Measurements from ENCODE around the gene SIRT3. TPM values are rescaled to one million over a fixed set of nuclear protein-coding genes. Genes with fewer than 3 reads are reported as not detected.

Gene SIRT3
- total and polyA plus RNA-seq, 11 donors, result 21.2 to 46.5 (median 27.3) TPM

- Histone ChIP-seq H3K27me3 (no peaks in the 10 kb centered on the region), H3K9me3 (no peaks in the 10 kb centered on the region), H3K4me1 (no peaks in the 10 kb centered on the region), H3K4me3 (no peak overlapping the region), H3K36me3 (peaks cover 5 to 80% (median 77%) of the 10 kb centered on the region in 9 donors), H3K27ac (no peak overlapping the region)
- ATAC-seq, result peak; percentile 33 to 84 (median 77)
- TF ChIP-seq CTCF (IDR thresholded peaks at IDR 0.05) (peak; percentile 40 to 69 (median 56)), POLR2A (IDR thresholded peaks at IDR 0.05) (no peak)
- 77 to 85% (median 80%) methylated on average over 10 of the region's 10 CpGs for WGBS, 4 donors
- peak; percentile 39 to 75 (median 54) for DNase-seq
- intact Hi-C loops (cut with DNase I), result loop anchor here in 3 of 10 donors (5.0 to 10.0 kb wide), 3 partner anchors 41 to 124 kb away; no protein-coding TSS in a partner anchor
These were observed 14.7 kb upstream of the SIRT3 start for GRCh38 chr11:250740-251299.

DNA sequence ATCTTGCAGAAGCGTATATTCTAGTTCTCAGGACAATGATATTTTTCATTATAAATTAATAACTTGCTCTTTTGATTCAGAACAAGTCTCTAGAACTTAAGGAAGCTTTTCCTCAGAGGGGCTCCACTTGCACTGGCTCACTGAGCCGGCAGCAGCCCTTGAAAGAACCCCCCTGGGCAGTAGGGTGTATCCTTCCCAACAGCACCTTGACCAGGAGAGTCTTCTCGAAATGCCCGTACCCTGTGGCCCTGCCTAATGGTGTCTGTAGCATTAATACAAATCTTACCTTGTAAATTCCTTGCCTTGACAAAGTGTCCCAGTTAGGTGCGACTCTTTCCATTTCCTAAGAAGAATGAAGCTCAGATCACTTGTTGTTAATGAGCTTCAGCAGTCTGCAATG, 14.1 kb upstream of the SIRT3 start:
- no peak overlapping the region for H3K4me3 ChIP-seq
- no peak overlapping the region for H3K27ac ChIP-seq
- H3K36me3 ChIP-seq, result peaks cover 5 to 84% (median 80%) of the 10 kb centered on the region in 9 donors
- no peak for TF ChIP-seq CTCF (IDR thresholded peaks at IDR 0.05)
- no peak for TF ChIP-seq POLR2A (IDR thresholded peaks at IDR 0.05)
- no peak for DNase-seq
- ATAC-seq, result no peak
- intact Hi-C loops (cut with DNase I), result loop anchor here in 3 of 10 donors (5.0 to 10.0 kb wide), 3 partner anchors 42 to 125 kb away; no protein-coding TSS in a partner anchor
- H3K9me3 ChIP-seq, result no peaks in the 10 kb centered on the region
- H3K27me3 ChIP-seq, result no peaks in the 10 kb centered on the region
- no peaks in the 10 kb centered on the region for H3K4me1 ChIP-seq
- 76 to 87% (median 86%) methylated on average over 5 of the region's 5 CpGs for WGBS, 4 donors

- 80 to 95% (median 86%) methylated on average over 8 of the region's 8 CpGs for WGBS, 4 donors
- DNase-seq (no peak), ATAC-seq (no peak)
- no peaks in the 10 kb centered on the region for H3K9me3 ChIP-seq
- intact Hi-C loops (cut with DNase I), result no loop called here
- H3K36me3 ChIP-seq, result peaks cover 8 to 96% (median 92%) of the 10 kb centered on the region in 9 donors
- TF ChIP-seq CTCF (IDR thresholded peaks at IDR 0.05) (no peak), POLR2A (IDR thresholded peaks at IDR 0.05) (no peak)
- no peaks in the 10 kb centered on the region for H3K4me1 ChIP-seq
- no peaks in the 10 kb centered on the region for H3K27me3 ChIP-seq
- no peak overlapping the region for H3K4me3 ChIP-seq
- no peak overlapping the region for H3K27ac ChIP-seq
These were observed 12.9 kb upstream of the SIRT3 start for GRCh38 chr11:249062-249461.

GRCh38 chr11:244376-244775, 8.2 kb upstream of the SIRT3 start:
- TF ChIP-seq POLR2A (IDR thresholded peaks at IDR 0.05) (no peak), CTCF (IDR thresholded peaks at IDR 0.05) (no peak)
- ATAC-seq (no peak), DNase-seq (no peak)
- Histone ChIP-seq H3K36me3 (peaks cover 8 to 98% (median 94%) of the 10 kb centered on the region in 9 donors), H3K27ac (no peak overlapping the region), H3K27me3 (no peaks in the 10 kb centered on the region), H3K4me3 (no peak overlapping the region), H3K4me1 (peaks cover 0 to 24% (median 6%) of the 10 kb centered on the region in 12 donors), H3K9me3 (no peaks in the 10 kb centered on the region)
- WGBS, 4 donors, result 94 to 99% (median 96%) methylated on average over 2 of the region's 2 CpGs
- intact Hi-C loops (cut with DNase I), result no loop called here

Measured in heart left ventricle (tissue), 16 donors.